ENCODE measurements around the gene TC2N. TPM values are rescaled to one million over a fixed set of nuclear protein-coding genes. Genes with fewer than 3 reads are reported as not detected.

Gene TC2N
- total and polyA plus RNA-seq, 4 donors: 0.62 to 6.4 (median 1.6) TPM

GRCh38 chr14:91801358-91801757 lies 66.0 kb downstream of the TC2N start:
- Histone ChIP-seq H3K36me3 (ENCODE audit: control insufficient read depth in 4 of 4, insufficient read depth in 3 of 4, low read depth in 1 of 4, low read length in 3 of 4) (no peaks in the 10 kb centered on the region), H3K9ac (ENCODE audit: low read depth in 1 of 2, low read length in 2 of 2) (no peak overlapping the region), H3K27ac (ENCODE audit: low read depth in 1 of 2, low read length in 2 of 2) (no peak overlapping the region), H3K4me1 (ENCODE audit: control insufficient read depth in 4 of 4, insufficient read depth in 4 of 4, low read length in 3 of 4) (no peaks in the 10 kb centered on the region), H3K4me3 (ENCODE audit: low read depth in 1 of 3, low read length in 3 of 3) (no peak overlapping the region), H3K27me3 (ENCODE audit: control insufficient read depth in 4 of 4, insufficient read depth in 4 of 4, low read length in 3 of 4) (no peaks in the 10 kb centered on the region), H3K9me3 (ENCODE audit: control insufficient read depth in 4 of 4, low read length in 3 of 4) (peaks cover 0 to 7% (median 4%) of the 10 kb centered on the region in 4 donors)
- 92% methylated on average over 2 of the region's 2 CpGs for WGBS
- DNase-seq (ENCODE audit: low spot score): no peak
- TF ChIP-seq EGR1 (IDR thresholded peaks at IDR 0.05; ENCODE audit: low read depth in 2 of 2) (no peak), YY1 (IDR thresholded peaks at IDR 0.05) (no peak), RAD21 (IDR thresholded peaks at IDR 0.05) (no peak), REST (IDR thresholded peaks at IDR 0.05) (no peak), NR2F2 (IDR thresholded peaks at IDR 0.05) (no peak), TAF1 (conservative IDR thresholded peaks at IDR 0.05) (no peak), HNF4A (conservative IDR thresholded peaks at IDR 0.05) (no peak), SP1 (IDR thresholded peaks at IDR 0.05) (no peak), FOXA2 (IDR thresholded peaks at IDR 0.05) (no peak), ZBTB33 (IDR thresholded peaks at IDR 0.05) (no peak), RXRA (IDR thresholded peaks at IDR 0.05) (no peak), JUND (IDR thresholded peaks at IDR 0.05) (no peak), MAX (IDR thresholded peaks at IDR 0.05) (no peak), GABPA (IDR thresholded peaks at IDR 0.05 in 1 of 2, conservative IDR thresholded peaks at IDR 0.05 in 1 of 2) (no peak), HNF4G (IDR thresholded peaks at IDR 0.05) (no peak), FOXA1 (IDR thresholded peaks at IDR 0.05) (no peak)
- TF ChIP-seq, protein P1, sequence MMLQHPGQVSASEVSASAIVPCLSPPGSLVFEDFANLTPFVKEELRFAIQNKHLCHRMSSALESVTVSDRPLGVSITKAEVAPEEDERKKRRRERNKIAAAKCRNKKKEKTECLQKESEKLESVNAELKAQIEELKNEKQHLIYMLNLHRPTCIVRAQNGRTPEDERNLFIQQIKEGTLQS (IDR thresholded peaks at IDR 0.05): no peak
- TF ChIP-seq, protein P2, sequence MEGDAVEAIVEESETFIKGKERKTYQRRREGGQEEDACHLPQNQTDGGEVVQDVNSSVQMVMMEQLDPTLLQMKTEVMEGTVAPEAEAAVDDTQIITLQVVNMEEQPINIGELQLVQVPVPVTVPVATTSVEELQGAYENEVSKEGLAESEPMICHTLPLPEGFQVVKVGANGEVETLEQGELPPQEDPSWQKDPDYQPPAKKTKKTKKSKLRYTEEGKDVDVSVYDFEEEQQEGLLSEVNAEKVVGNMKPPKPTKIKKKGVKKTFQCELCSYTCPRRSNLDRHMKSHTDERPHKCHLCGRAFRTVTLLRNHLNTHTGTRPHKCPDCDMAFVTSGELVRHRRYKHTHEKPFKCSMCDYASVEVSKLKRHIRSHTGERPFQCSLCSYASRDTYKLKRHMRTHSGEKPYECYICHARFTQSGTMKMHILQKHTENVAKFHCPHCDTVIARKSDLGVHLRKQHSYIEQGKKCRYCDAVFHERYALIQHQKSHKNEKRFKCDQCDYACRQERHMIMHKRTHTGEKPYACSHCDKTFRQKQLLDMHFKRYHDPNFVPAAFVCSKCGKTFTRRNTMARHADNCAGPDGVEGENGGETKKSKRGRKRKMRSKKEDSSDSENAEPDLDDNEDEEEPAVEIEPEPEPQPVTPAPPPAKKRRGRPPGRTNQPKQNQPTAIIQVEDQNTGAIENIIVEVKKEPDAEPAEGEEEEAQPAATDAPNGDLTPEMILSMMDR (IDR thresholded peaks at IDR 0.05; ENCODE audit: low read depth, low read length, missing input control): no peak
